IMR-90 (cell line): ENCODE data around the gene PGBD1.
A peak's percentile ranks its signal among the peaks of the same experiment; 100 is the strongest.

ENCODE experiments used
- CHD1 ChIP-seq: IDR thresholded peaks from 2 replicates; pipeline ENCODE4 v1.6.1; 2012; ENCODE audit warnings: low read depth, low read length, improper control_type of control experiment
- CTCF ChIP-seq: conservative IDR thresholded peaks from 2 replicates; pipeline ENCODE4 v1.5.1; 2012; ENCODE audit warnings: mild to moderate bottlenecking, low read depth, low read length, improper control_type of control experiment
- MAFK ChIP-seq: IDR thresholded peaks from 2 replicates; pipeline ENCODE4 v1.6.1; 2012; ENCODE audit warnings: low read depth, low read length, improper control_type of control experiment
- MAZ ChIP-seq: IDR thresholded peaks from 2 replicates; pipeline ENCODE4 v1.6.1; 2012; ENCODE audit warnings: low read depth, mild to moderate bottlenecking, low read length, improper control_type of control experiment, moderate library complexity, borderline replicate concordance
- POLR2A ChIP-seq: IDR thresholded peaks from 2 replicates; pipeline ENCODE4 v1.6.1; 2012; ENCODE audit warnings: mild to moderate bottlenecking, low read depth, low read length
- RAD21 ChIP-seq: IDR thresholded peaks from 2 replicates; pipeline ENCODE4 v1.6.1; 2012; ENCODE audit warnings: low read length, improper control_type of control experiment
- RFX5 ChIP-seq: IDR thresholded peaks from 2 replicates; pipeline ENCODE4 v1.8.0; 2012; ENCODE audit warnings: low read depth, mild to moderate bottlenecking, low read length, moderate library complexity
- SMC3 ChIP-seq: fragments of 150-350 bp; IDR thresholded peaks from 2 replicates; pipeline ENCODE4 v1.6.1; 2016; ENCODE audit warnings: low read depth, mild to moderate bottlenecking, antibody characterized with exemption, low read length, moderate library complexity
- USF2 ChIP-seq: fragments of 150-350 bp; IDR thresholded peaks from 2 replicates; pipeline ENCODE4 v1.6.1; 2017; ENCODE audit warnings: mild to moderate bottlenecking, antibody characterized with exemption, low read length, low read depth

- TF ChIP-seq CTCF (no peak), USF2 (no peak), MAZ (no peak), MAFK (0 out of 2 replicates have a peak, but pooled peaks have one; percentile 19), RAD21 (no peak), POLR2A (no peak), SMC3 (no peak), CHD1 (no peak), RFX5 (no peak)
These were observed 40.9 kb upstream of the PGBD1 start for GRCh38 chr6:28240471-28240870.
